GM12891 (cell line): ENCODE data around the gene LCN15.
"Not testable (repeated sequence)": the region's sequence is repeated elsewhere in the genome, so short reads cannot be mapped to it uniquely, and the experiment has no call there.

Source experiments
- PAX5 ChIP-seq: IDR thresholded peaks from 2 replicates; pipeline ENCODE4 v1.6.1; 2011; ENCODE audit warnings: low read length, moderate library complexity, mild to moderate bottlenecking; ENCODE audit not compliant: insufficient read depth, severe bottlenecking
- POLR2A ChIP-seq: IDR thresholded peaks from 2 replicates; pipeline ENCODE4 v1.6.1; 2011; ENCODE audit warnings: low read depth, low read length, control low read depth
- POLR2AphosphoS5 ChIP-seq: IDR thresholded peaks from 2 replicates; pipeline ENCODE4 v1.6.1; 2011; ENCODE audit warnings: low read depth, low read length, control low read depth
- POU2F2 ChIP-seq: IDR thresholded peaks from 2 replicates; pipeline ENCODE4 v1.6.1; 2011; ENCODE audit warnings: low read depth, mild to moderate bottlenecking, control low read depth, low read length, moderate library complexity
- TAF1 ChIP-seq: IDR thresholded peaks from 2 replicates; pipeline ENCODE4 v1.6.1; 2011; ENCODE audit warnings: low read depth, low read length, control low read depth

DNA sequence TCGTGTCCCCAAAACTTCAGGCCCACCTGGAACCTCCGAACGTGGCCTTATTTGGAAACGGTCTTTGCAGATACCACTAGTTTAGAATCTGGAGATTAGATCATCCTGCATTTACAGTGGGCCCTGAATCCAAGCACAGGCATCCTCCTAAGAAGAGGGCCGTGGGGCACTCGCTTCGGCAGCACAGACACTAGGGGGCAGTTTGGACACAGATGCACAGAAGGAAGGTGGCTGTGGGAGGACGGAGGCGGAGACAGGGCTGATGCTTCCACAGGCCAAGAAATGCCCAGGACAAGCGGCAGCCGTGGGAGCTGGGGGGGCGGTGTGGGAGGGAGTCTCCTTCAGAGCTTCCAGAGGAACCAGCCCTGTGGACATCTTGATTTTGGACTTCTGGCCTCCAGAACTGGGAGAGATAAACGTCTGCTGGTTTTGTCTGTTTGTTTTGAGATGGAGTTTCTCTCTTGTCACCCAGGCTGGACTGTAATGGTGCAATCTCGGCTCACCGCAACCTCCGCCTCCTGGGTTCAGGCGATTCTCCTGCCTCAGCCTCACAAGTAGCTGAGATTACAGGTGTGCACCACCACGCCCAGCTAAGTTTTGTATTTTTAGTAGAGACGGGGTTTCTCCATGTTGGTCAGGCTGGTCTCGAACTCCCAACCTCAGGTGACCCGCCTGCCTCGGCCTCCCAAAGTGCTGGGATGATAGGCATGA lies 3.3 kb downstream of the LCN15 start:
- not testable (repeated sequence) for TF ChIP-seq POLR2AphosphoS5, PAX5, POLR2A, POU2F2, TAF1
